Mesenchymal stem cell (in vitro differentiated cells and primary cell): Measurements from ENCODE around the gene CDK5RAP2.
"Not testable (repeated sequence)": the region's sequence is repeated elsewhere in the genome, so short reads cannot be mapped to it uniquely, and the experiment has no call there.

Source experiments
- DNase-seq: peaks from one replicate; pipeline ENCODE4 v3.0.0-alpha.2; 2013
- H2AFZ ChIP-seq: one replicate; pipeline ENCODE4 v1.6.1; 2013; ENCODE audit warnings: low read depth, mild to moderate bottlenecking, control low read depth, inconsistent platforms, low read length, moderate library complexity
- H2AK5ac ChIP-seq: 2 replicates; pipeline ENCODE4 v1.6.1; 2013; ENCODE audit warnings: low read length, moderate library complexity, mild to moderate bottlenecking, inconsistent platforms; ENCODE audit not compliant: severe bottlenecking
- H2BK120ac ChIP-seq: one replicate; pipeline ENCODE4 v1.6.1; 2013; ENCODE audit warnings: low read depth, mild to moderate bottlenecking, inconsistent platforms, low read length, moderate library complexity
- H2BK12ac ChIP-seq, 2 experiments: one replicate each; pipeline ENCODE4 v1.6.1; 2013; ENCODE audit warnings: inconsistent platforms in 2 of 2, low read length in 2 of 2, mild to moderate bottlenecking in 2 of 2, moderate library complexity in 2 of 2, control low read depth in 1 of 2
- H2BK15ac ChIP-seq: one replicate; pipeline ENCODE4 v1.6.1; 2013; ENCODE audit warnings: mild to moderate bottlenecking, low read depth, inconsistent platforms; ENCODE audit not compliant: poor library complexity, severe bottlenecking
- H2BK5ac ChIP-seq: 2 replicates; pipeline ENCODE4 v1.6.1; 2013; ENCODE audit warnings: low read depth, mild to moderate bottlenecking, low read length, control low read depth, inconsistent platforms; ENCODE audit not compliant: poor library complexity, severe bottlenecking
- H3K14ac ChIP-seq, 2 experiments: one replicate each; pipeline ENCODE4 v1.6.1; 2013; ENCODE audit warnings: inconsistent platforms in 2 of 2, low read length in 2 of 2, control low read depth in 1 of 2, mild to moderate bottlenecking in 1 of 2, moderate library complexity in 1 of 2
- H3K18ac ChIP-seq, 2 experiments: one replicate each; pipeline ENCODE4 v1.6.1; 2013; ENCODE audit warnings: inconsistent platforms in 2 of 2, low read length in 2 of 2, control low read depth in 1 of 2, low read depth in 1 of 2, mild to moderate bottlenecking in 1 of 2
- H3K23ac ChIP-seq, 2 experiments: one replicate each; pipeline ENCODE4 v1.6.1; 2013; ENCODE audit warnings: inconsistent platforms in 2 of 2, low read length in 2 of 2, mild to moderate bottlenecking in 2 of 2, moderate library complexity in 2 of 2, control low read depth in 1 of 2
- H3K27ac ChIP-seq: 2 replicates; pipeline ENCODE4 v1.5.1; 2013; ENCODE audit warnings: mild to moderate bottlenecking, moderate library complexity, low read length, control low read depth, inconsistent platforms; ENCODE audit not compliant: poor library complexity, severe bottlenecking
- H3K27me3 ChIP-seq, 2 experiments: 2 replicates each; pipeline versions ENCODE4 v1.6.1 to v1.7.0; 2013; ENCODE audit warnings: low read length in 2 of 2, mild to moderate bottlenecking in 2 of 2, moderate library complexity in 2 of 2, control low read depth in 1 of 2, inconsistent platforms in 1 of 2; ENCODE audit not compliant: control insufficient read depth in 1 of 2, insufficient read depth in 1 of 2
- H3K36me3 ChIP-seq, 2 experiments: 2 replicates each; pipeline versions ENCODE4 v1.6.1 to v1.7.0; 2013; ENCODE audit warnings: low read length in 2 of 2, control low read depth in 1 of 2, inconsistent platforms in 1 of 2, low read depth in 1 of 2, mild to moderate bottlenecking in 1 of 2; ENCODE audit not compliant: insufficient read depth in 2 of 2, control insufficient read depth in 1 of 2
- H3K4ac ChIP-seq, 2 experiments: one replicate each; pipeline ENCODE4 v1.6.1; 2013; ENCODE audit warnings: inconsistent platforms in 2 of 2, low read length in 2 of 2, mild to moderate bottlenecking in 2 of 2, moderate library complexity in 2 of 2, control low read depth in 1 of 2, low read depth in 1 of 2
- H3K4me1 ChIP-seq: 2 replicates; pipeline ENCODE4 v1.6.1; 2013; ENCODE audit warnings: low read depth, low read length, control low read depth; ENCODE audit not compliant: control insufficient read depth, insufficient read depth
- H3K4me2 ChIP-seq: 2 replicates; pipeline ENCODE4 v1.6.1; 2013; ENCODE audit warnings: low read length, mild to moderate bottlenecking, inconsistent platforms; ENCODE audit not compliant: poor library complexity, severe bottlenecking
- H3K4me3 ChIP-seq, 2 experiments: 2 replicates each; pipeline versions ENCODE4 v1.5.1 to v1.7.0; 2013; ENCODE audit warnings: low read length in 2 of 2, mild to moderate bottlenecking in 2 of 2, control low read depth in 1 of 2, low read depth in 1 of 2; ENCODE audit not compliant: insufficient read depth in 1 of 2
- H3K79me1 ChIP-seq: replicated peaks from 2 replicates; pipeline ENCODE4 v1.6.1; 2013; ENCODE audit warnings: mild to moderate bottlenecking, control low read depth, low read length, inconsistent platforms; ENCODE audit not compliant: poor library complexity, severe bottlenecking
- H3K9ac ChIP-seq: 2 replicates; pipeline ENCODE4 v1.7.0; 2013; ENCODE audit warnings: mild to moderate bottlenecking, low read length, moderate library complexity
- H3K9me3 ChIP-seq: 2 replicates; pipeline ENCODE4 v1.7.0; 2013; ENCODE audit warnings: mild to moderate bottlenecking, low read length; ENCODE audit not compliant: control insufficient read depth
- H4K8ac ChIP-seq: one replicate; pipeline ENCODE4 v1.6.1; 2013; ENCODE audit warnings: inconsistent platforms, mild to moderate bottlenecking, low read length, moderate library complexity
- H4K91ac ChIP-seq: one replicate; pipeline ENCODE4 v1.6.1; 2013; ENCODE audit warnings: mild to moderate bottlenecking, low read length, inconsistent platforms
- WGBS: methylation state at CpG from one replicate; pipeline ENCODE4 v1.1.7; 2013; ENCODE audit warnings: mixed read lengths; 5-methylcytosine and 5-hydroxymethylcytosine counted together

CDK5RAP2 gene

DNA sequence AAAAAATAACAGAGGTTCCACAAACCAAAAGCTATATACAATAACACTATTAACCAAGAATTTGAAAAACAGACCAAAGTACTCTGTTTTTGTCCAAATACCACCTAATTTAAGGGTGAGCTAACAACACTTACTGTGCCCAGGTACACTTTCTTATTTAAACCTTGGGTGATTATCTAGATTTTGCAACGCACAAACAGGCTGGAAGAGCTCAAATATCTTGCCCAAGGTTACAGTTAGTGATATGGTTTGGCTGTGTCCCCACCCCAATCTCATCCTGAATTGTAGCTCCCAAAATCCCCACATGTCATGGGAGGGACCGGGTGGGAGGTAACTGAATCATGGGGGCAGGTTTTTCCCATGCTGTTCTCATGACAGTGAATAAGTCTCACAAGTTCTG, 58.9 kb downstream of the CDK5RAP2 start:
- H3K14ac ChIP-seq, result no peak overlapping the region
- no peak overlapping the region for H3K18ac ChIP-seq
- no peak overlapping the region for H3K4ac ChIP-seq
- peaks cover 19 to 62% of the 10 kb centered on the region in 2 experiments for H3K36me3 ChIP-seq
- H2BK15ac ChIP-seq, result no peak overlapping the region
- no peak overlapping the region for H2BK120ac ChIP-seq
- H3K9me3 ChIP-seq, result no peaks in the 10 kb centered on the region
- H3K4me3 ChIP-seq, result no peak overlapping the region
- H3K4me2 ChIP-seq, result no peak overlapping the region
- no peak overlapping the region for H2BK12ac ChIP-seq
- DNase-seq, result no peak
- H2BK5ac ChIP-seq, result no peak overlapping the region
- WGBS, result 92% methylated on average over 2 of the region's 2 CpGs
- no peak overlapping the region for H3K27ac ChIP-seq
- H4K8ac ChIP-seq, result no peak overlapping the region
- H2AK5ac ChIP-seq, result no peak overlapping the region
- no peak overlapping the region for H3K9ac ChIP-seq
- no peak overlapping the region for H3K23ac ChIP-seq
- H3K79me1 ChIP-seq, result peaks cover 8% of the 10 kb centered on the region
- no peak overlapping the region for H4K91ac ChIP-seq
- no peak overlapping the region for H2AFZ ChIP-seq
- H3K4me1 ChIP-seq, result no peaks in the 10 kb centered on the region
- H3K27me3 ChIP-seq, result no peaks in the 10 kb centered on the region

DNA sequence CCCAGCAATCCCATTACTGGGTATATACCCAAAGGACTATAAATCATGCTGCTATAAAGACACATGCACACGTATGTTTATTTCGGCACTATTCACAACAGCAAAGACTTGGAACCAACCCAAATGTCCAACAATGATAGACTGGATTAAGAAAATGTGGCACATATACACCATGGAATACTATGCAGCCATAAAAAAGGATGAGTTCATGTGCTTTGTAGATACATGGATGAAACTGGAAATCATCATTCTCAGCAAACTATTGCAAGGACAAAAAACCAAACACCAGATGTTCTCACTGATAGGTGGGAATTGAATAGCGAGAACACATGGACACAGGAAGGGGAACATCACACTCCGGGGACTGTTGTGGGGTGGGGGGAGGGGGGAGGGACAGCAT, 64.0 kb downstream of the CDK5RAP2 start:
- not testable (repeated sequence) for H2BK15ac ChIP-seq, DNase-seq, H3K4me2 ChIP-seq, H3K14ac ChIP-seq, H2BK120ac ChIP-seq, H3K4me3 ChIP-seq, H3K4me1 ChIP-seq, H4K8ac ChIP-seq, H3K27ac ChIP-seq, H4K91ac ChIP-seq, H3K4ac ChIP-seq, H2BK12ac ChIP-seq, H2AK5ac ChIP-seq, H3K18ac ChIP-seq, H3K9me3 ChIP-seq, H2AFZ ChIP-seq, H2BK5ac ChIP-seq, H3K23ac ChIP-seq, H3K9ac ChIP-seq, H3K27me3 ChIP-seq
- Histone ChIP-seq H3K36me3 (peaks cover 15 to 52% of the 10 kb centered on the region in 2 experiments), H3K79me1 (peaks cover 13% of the 10 kb centered on the region)
- no CpG with 5 or more reads among the region's 4 CpGs for WGBS

DNA sequence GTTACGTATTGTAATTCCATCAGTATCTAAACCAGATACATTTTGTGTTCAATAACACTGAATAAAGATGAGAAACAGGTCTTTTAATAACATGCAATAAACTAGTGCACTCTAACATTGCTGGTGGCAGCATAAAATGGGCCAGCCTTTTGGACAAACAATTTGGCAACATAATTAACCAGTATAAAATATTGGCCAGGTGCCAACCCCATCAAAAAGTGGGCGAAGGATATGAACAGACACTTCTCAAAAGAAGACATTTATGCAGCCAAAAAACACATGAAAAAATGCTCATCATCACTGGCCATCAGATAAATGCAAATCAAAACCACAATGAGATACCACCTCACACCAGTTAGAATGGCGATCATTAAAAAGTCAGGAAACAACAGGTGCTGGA, 64.5 kb downstream of the CDK5RAP2 start:
- H2BK12ac ChIP-seq, H3K23ac ChIP-seq, H3K27me3 ChIP-seq, H2BK5ac ChIP-seq, H3K4ac ChIP-seq, H2BK120ac ChIP-seq, H3K9me3 ChIP-seq, H3K27ac ChIP-seq, H4K91ac ChIP-seq, H3K9ac ChIP-seq, DNase-seq, H3K4me2 ChIP-seq, H3K4me3 ChIP-seq, H2AFZ ChIP-seq, H3K14ac ChIP-seq, H3K18ac ChIP-seq, H2BK15ac ChIP-seq, H3K4me1 ChIP-seq, H2AK5ac ChIP-seq, H4K8ac ChIP-seq: not testable (repeated sequence)
- Histone ChIP-seq H3K36me3 (peaks cover 15 to 55% of the 10 kb centered on the region in 2 experiments), H3K79me1 (peaks cover 13% of the 10 kb centered on the region)
- WGBS, result 100% methylated on average over 1 of the region's 3 CpGs

DNA sequence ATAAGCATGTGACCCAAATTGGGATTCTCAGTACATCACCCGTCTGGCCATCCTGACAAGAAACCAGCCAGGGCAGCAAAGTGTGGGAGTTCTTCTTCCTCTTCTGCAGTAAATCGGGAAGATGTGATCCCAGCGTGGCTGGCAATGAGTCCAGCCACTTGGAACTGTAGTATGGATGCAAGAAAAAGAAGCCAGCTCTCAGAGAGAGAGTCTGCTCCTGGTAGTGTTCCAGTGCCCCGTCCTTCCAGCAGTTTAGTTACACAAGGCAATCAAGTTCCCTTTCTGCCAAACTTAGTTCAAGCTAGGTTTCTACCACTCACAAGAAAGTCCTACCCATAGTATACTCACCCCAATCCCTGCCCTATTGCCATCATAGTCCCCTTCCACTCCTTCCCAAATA, 65.6 kb downstream of the CDK5RAP2 start:
- H3K27me3 ChIP-seq, result no peaks in the 10 kb centered on the region
- no peak overlapping the region for H3K4ac ChIP-seq
- H3K4me2 ChIP-seq, result no peak overlapping the region
- 100% methylated on average over 4 of the region's 4 CpGs for WGBS
- no peak for DNase-seq
- H3K36me3 ChIP-seq, result peaks cover 15 to 57% of the 10 kb centered on the region in 2 experiments
- peaks cover 7% of the 10 kb centered on the region for H3K9me3 ChIP-seq
- H2BK120ac ChIP-seq, result no peak overlapping the region
- H3K4me1 ChIP-seq, result no peaks in the 10 kb centered on the region
- H2BK15ac ChIP-seq, result no peak overlapping the region
- no peak overlapping the region for H2BK5ac ChIP-seq
- H3K79me1 ChIP-seq, result peaks cover 19% of the 10 kb centered on the region
- no peak overlapping the region for H3K14ac ChIP-seq
- no peak overlapping the region for H2BK12ac ChIP-seq
- H4K8ac ChIP-seq, result no peak overlapping the region
- H3K18ac ChIP-seq, result no peak overlapping the region
- no peak overlapping the region for H3K23ac ChIP-seq
- H3K9ac ChIP-seq, result no peak overlapping the region
- H2AK5ac ChIP-seq, result no peak overlapping the region
- H4K91ac ChIP-seq, result no peak overlapping the region
- H2AFZ ChIP-seq, result no peak overlapping the region
- H3K27ac ChIP-seq, result no peak overlapping the region
- H3K4me3 ChIP-seq, result no peak overlapping the region
